Body of pancreas (tissue), 4 donors: ENCODE measurements around the gene TAC4. TPM values are rescaled to one million over a fixed set of nuclear protein-coding genes. Genes with fewer than 3 reads are reported as not detected.

Source experiments
- ATAC-seq: fragments of 150-250 bp; one replicate; pipeline ENCODE4 v1.9.1; 2016
- DNase-seq, 4 donors: peaks; one replicate each; pipeline ENCODE4 v3.0.0-alpha.2; 2019
- H3K27ac ChIP-seq, 4 donors: fragments of 200-600 bp; sonication (generic); 1 replicate in 3 of 4; 2 replicates in 1 of 4; pipeline versions ENCODE4 v1.5.1 to v1.6.1; 2016 to 2019; ENCODE audit warnings: mild to moderate bottlenecking in 1 of 4, mixed read lengths in 1 of 4, moderate library complexity in 1 of 4
- H3K27me3 ChIP-seq, 2 donors: fragments of 200-600 bp; sonication (generic); one replicate each; pipeline ENCODE4 v1.6.0; 2016; ENCODE audit warnings: mild to moderate bottlenecking in 1 of 2
- H3K36me3 ChIP-seq, 2 donors: fragments of 200-600 bp; sonication (generic); replicated peaks in 1 of 2; 2 replicates each; pipeline ENCODE4 v1.5.1; 2016; ENCODE audit warnings: low read depth in 2 of 2; ENCODE audit not compliant: insufficient read depth in 1 of 2
- H3K4me1 ChIP-seq: fragments of 200-600 bp; sonication (generic); one replicate; pipeline ENCODE4 v1.6.0; 2016
- H3K4me3 ChIP-seq, 2 donors: fragments of 200-600 bp; sonication (generic); 1 replicate in 1 of 2; 2 replicates in 1 of 2; pipeline ENCODE4 v1.5.1; 2016 to 2019
- H3K9me3 ChIP-seq, 3 donors: fragments of 200-600 bp; sonication (generic); 1 replicate in 2 of 3; 2 replicates in 1 of 3; pipeline ENCODE4 v1.5.1; 2016
- CTCF ChIP-seq, 7 experiments: fragments of 450-650 bp in 4 of 7; fragments of 200-600 bp in 3 of 7; sonication (generic) in 3 of 7; IDR thresholded peaks; one replicate each; pipeline ENCODE4 v1.5.1; 2016 to 2019; ENCODE audit warnings: antibody characterized with exemption in 7 of 7
- POLR2A ChIP-seq, 3 donors: fragments of 450-650 bp; IDR thresholded peaks; one replicate each; pipeline ENCODE4 v1.6.1; 2016; ENCODE audit warnings: antibody characterized with exemption in 3 of 3, mild to moderate bottlenecking in 2 of 3
- WGBS, 2 donors: methylation state at CpG; one replicate each; pipeline ENCODE4 v1.1.5; 2017; 5-methylcytosine and 5-hydroxymethylcytosine counted together
- intact Hi-C: fragments of 100-400 bp; cut with DNase I; formaldehyde crosslinking; loops from one replicate; pipeline ENCODE4 v1.15.1; 2023
- total RNA-seq, 2 donors: library from RNA; depleted of rRNA; stranded (reverse); fragments of >200 nt; gene quantifications; one replicate each; pipeline ENCODE4 v1.1.0, GENCODE V29; 2016

Gene TAC4
- total RNA-seq, 2 donors from 2014 or later, result not detected

- TF ChIP-seq CTCF (IDR thresholded peaks at IDR 0.05), result no peak
- TF ChIP-seq POLR2A (IDR thresholded peaks at IDR 0.05), result no peak
- no peaks in the 10 kb centered on the region for H3K9me3 ChIP-seq
- H3K4me1 ChIP-seq, result peaks cover 21% of the 10 kb centered on the region
- WGBS, 2 donors, result 48 to 50% methylated on average over 16 of the region's 16 CpGs
- DNase-seq, result peak in 2 of 4 donors; percentile 41 to 46
- ATAC-seq, result peak; percentile 81
- H3K4me3 ChIP-seq, result no peak overlapping the region
- H3K27ac ChIP-seq, result peak overlapping the region; percentile 33 to 63 (median 48)
- peaks cover 0 to 5% of the 10 kb centered on the region in 2 donors for H3K36me3 ChIP-seq
- H3K27me3 ChIP-seq, result no peaks in the 10 kb centered on the region
- intact Hi-C loops, result no loop called here
Observed at GRCh38 chr17:49836111-49837030, 11.5 kb downstream of the TAC4 start.

GRCh38 chr17:49835472-49835871 lies 12.4 kb downstream of the TAC4 start:
- Histone ChIP-seq H3K9me3 (no peaks in the 10 kb centered on the region), H3K36me3 (peaks cover 0 to 5% of the 10 kb centered on the region in 2 donors), H3K4me1 (peaks cover 21% of the 10 kb centered on the region), H3K27me3 (no peaks in the 10 kb centered on the region), H3K4me3 (no peak overlapping the region), H3K27ac (peak overlapping the region; percentile 33 to 63 (median 48))
- 92 to 93% methylated on average over 7 of the region's 7 CpGs for WGBS, 2 donors
- no peak for DNase-seq
- ATAC-seq, result no peak
- no peak for TF ChIP-seq POLR2A (IDR thresholded peaks at IDR 0.05)
- no peak for TF ChIP-seq CTCF (IDR thresholded peaks at IDR 0.05)
- intact Hi-C loops, result no loop called here

- no peak for DNase-seq
Observed at GRCh38 chr17:49834118-49834743, 13.6 kb downstream of the TAC4 start.

GRCh38 chr17:49832840-49833599 lies 14.8 kb downstream of the TAC4 start:
- TF ChIP-seq POLR2A (IDR thresholded peaks at IDR 0.05) (no peak), CTCF (IDR thresholded peaks at IDR 0.05) (no peak)
- Histone ChIP-seq H3K9me3 (no peaks in the 10 kb centered on the region), H3K36me3 (peaks cover 0 to 10% of the 10 kb centered on the region in 2 donors), H3K4me3 (no peak overlapping the region), H3K27me3 (no peaks in the 10 kb centered on the region), H3K4me1 (peaks cover 21% of the 10 kb centered on the region), H3K27ac (no peak overlapping the region)
- no peak for ATAC-seq
- WGBS, 2 donors, result 78 to 93% methylated on average over 7 of the region's 7 CpGs
- no peak for DNase-seq
- intact Hi-C loops, result no loop called here

More at GRCh38 chr17:49834118-49834743, 13.6 kb downstream of the TAC4 start:
- 92 to 97% methylated on average over 19 of the region's 19 CpGs for WGBS, 2 donors
- TF ChIP-seq CTCF (IDR thresholded peaks at IDR 0.05) (no peak), POLR2A (IDR thresholded peaks at IDR 0.05) (no peak)
- H3K27ac ChIP-seq, result no peak overlapping the region
- intact Hi-C loops, result no loop called here
- peaks cover 21% of the 10 kb centered on the region for H3K4me1 ChIP-seq
- no peak for ATAC-seq
- peaks cover 0 to 5% of the 10 kb centered on the region in 2 donors for H3K36me3 ChIP-seq
- H3K4me3 ChIP-seq, result no peak overlapping the region
- H3K27me3 ChIP-seq, result no peaks in the 10 kb centered on the region
- H3K9me3 ChIP-seq, result no peaks in the 10 kb centered on the region
